ENCODE results near the gene MET. TPM values are rescaled to one million over a fixed set of nuclear protein-coding genes. Genes with fewer than 3 reads are reported as not detected.

MET gene
- total RNA-seq, 2 donors from 2014 or later = 2.5 to 7.3 TPM

DNA sequence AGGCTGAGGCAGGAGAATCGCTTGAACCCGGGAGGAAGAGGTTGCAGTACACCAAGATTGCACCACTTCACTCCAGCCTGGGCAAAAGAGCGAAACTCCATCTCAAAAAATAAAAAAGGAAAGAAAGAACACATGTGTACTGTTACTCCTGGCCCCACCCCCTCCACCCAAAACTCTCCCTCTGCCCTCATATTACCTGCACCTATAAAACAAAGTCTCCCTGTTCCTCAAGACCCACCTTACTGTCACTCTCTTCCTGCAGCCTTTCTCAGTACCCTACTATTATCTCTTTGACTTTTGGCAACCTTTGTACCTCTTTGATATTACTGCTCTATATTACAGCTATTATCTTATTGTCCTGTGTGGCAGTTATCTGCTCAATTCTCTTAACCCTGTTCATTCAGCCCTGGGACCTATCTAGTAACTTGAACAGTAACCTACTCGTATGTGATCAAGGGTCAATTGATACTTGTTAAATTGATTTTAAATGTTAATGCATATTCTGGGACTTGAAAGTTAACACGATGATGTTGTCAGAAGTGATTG lies 121.9 kb downstream of the MET start:
- no peaks in the 10 kb centered on the region for H3K27me3 ChIP-seq (ENCODE audit: control insufficient read depth, insufficient read depth, low read length, poor library complexity, severe bottlenecking)
- no peaks in the 10 kb centered on the region for H3K9me3 ChIP-seq (ENCODE audit: control insufficient read depth, low read length)
- Mint-ChIP-seq H3K9me3 (no peaks in the 10 kb centered on the region), H3K36me3 (ENCODE audit: low read depth) (no peaks in the 10 kb centered on the region), H3K4me1 (no peaks in the 10 kb centered on the region), H3K27ac (no peak overlapping the region), H3K4me3 (no peak overlapping the region), H3K27me3 (ENCODE audit: insufficient read depth) (peaks cover 6% of the 10 kb centered on the region)
- no peaks in the 10 kb centered on the region for H3K4me1 ChIP-seq (ENCODE audit: control insufficient read depth, insufficient read depth, low read length)
- H3K27ac ChIP-seq (ENCODE audit: low read depth, low read length) = no peak overlapping the region
- no peak for TF ChIP-seq CTCF (conservative IDR thresholded peaks at IDR 0.05)
- DNase-seq = no peak
- H3K4me3 ChIP-seq (ENCODE audit: low read length) = no peak overlapping the region
- H3K9ac ChIP-seq (ENCODE audit: extremely low read depth, low read length, poor library complexity, severe bottlenecking) = no peak overlapping the region
- no peaks in the 10 kb centered on the region for H3K36me3 ChIP-seq (ENCODE audit: control insufficient read depth, insufficient read depth, low read length)
- WGBS, 2 experiments (ENCODE audit: insufficient coverage in 1 of 2, insufficient read length in 1 of 2) = 95 to 98% methylated on average over 4 to 5 of the region's 5 CpGs

DNA sequence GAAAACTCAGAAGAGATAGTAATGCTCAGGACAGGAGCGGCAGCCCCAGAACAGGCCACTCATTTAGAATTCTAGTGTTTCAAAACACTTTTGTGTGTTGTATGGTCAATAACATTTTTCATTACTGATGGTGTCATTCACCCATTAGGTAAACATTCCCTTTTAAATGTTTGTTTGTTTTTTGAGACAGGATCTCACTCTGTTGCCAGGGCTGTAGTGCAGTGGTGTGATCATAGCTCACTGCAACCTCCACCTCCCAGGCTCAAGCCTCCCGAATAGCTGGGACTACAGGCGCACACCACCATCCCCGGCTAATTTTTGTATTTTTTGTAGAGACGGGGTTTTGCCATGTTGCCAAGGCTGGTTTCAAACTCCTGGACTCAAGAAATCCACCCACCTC lies 124.5 kb downstream of the MET start:
- Mint-ChIP-seq H3K36me3 (ENCODE audit: low read depth) (no peaks in the 10 kb centered on the region), H3K27ac (no peak overlapping the region), H3K4me3 (no peak overlapping the region), H3K9me3 (no peaks in the 10 kb centered on the region), H3K27me3 (ENCODE audit: insufficient read depth) (no peaks in the 10 kb centered on the region), H3K4me1 (no peaks in the 10 kb centered on the region)
- no peaks in the 10 kb centered on the region for H3K4me1 ChIP-seq (ENCODE audit: control insufficient read depth, insufficient read depth, low read length)
- no peaks in the 10 kb centered on the region for H3K27me3 ChIP-seq (ENCODE audit: control insufficient read depth, insufficient read depth, low read length, poor library complexity, severe bottlenecking)
- 88 to 100% methylated on average over 1 to 5 of the region's 5 CpGs for WGBS, 2 experiments (ENCODE audit: insufficient coverage in 1 of 2, insufficient read length in 1 of 2)
- H3K9me3 ChIP-seq (ENCODE audit: control insufficient read depth, low read length) = no peaks in the 10 kb centered on the region
- H3K9ac ChIP-seq (ENCODE audit: extremely low read depth, low read length, poor library complexity, severe bottlenecking) = no peak overlapping the region
- TF ChIP-seq CTCF (conservative IDR thresholded peaks at IDR 0.05) = no peak
- DNase-seq = no peak
- no peak overlapping the region for H3K27ac ChIP-seq (ENCODE audit: low read depth, low read length)
- H3K36me3 ChIP-seq (ENCODE audit: control insufficient read depth, insufficient read depth, low read length) = no peaks in the 10 kb centered on the region
- no peak overlapping the region for H3K4me3 ChIP-seq (ENCODE audit: low read length)

DNA sequence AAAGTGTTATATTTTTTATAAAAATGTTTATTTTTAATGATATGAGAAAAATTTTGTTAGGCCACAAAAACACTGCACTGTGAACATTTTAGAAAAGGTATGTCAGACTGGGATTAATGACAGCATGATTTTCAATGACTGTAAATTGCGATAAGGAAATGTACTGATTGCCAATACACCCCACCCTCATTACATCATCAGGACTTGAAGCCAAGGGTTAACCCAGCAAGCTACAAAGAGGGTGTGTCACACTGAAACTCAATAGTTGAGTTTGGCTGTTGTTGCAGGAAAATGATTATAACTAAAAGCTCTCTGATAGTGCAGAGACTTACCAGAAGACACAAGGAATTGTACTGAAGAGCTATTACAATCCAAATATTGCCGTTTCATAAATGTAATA lies 125.6 kb downstream of the MET start:
- H3K4me3 Mint-ChIP-seq = no peak overlapping the region

More for the DNA sequence above, 125.6 kb downstream of the MET start:
- Histone ChIP-seq H3K27ac (ENCODE audit: low read depth, low read length) (no peak overlapping the region), H3K9ac (ENCODE audit: extremely low read depth, low read length, poor library complexity, severe bottlenecking) (no peak overlapping the region), H3K27me3 (ENCODE audit: control insufficient read depth, insufficient read depth, low read length, poor library complexity, severe bottlenecking) (no peaks in the 10 kb centered on the region), H3K4me1 (ENCODE audit: control insufficient read depth, insufficient read depth, low read length) (no peaks in the 10 kb centered on the region), H3K4me3 (ENCODE audit: low read length) (no peak overlapping the region), H3K9me3 (ENCODE audit: control insufficient read depth, low read length) (no peaks in the 10 kb centered on the region), H3K36me3 (ENCODE audit: control insufficient read depth, insufficient read depth, low read length) (no peaks in the 10 kb centered on the region)
- Mint-ChIP-seq H3K4me1 (no peaks in the 10 kb centered on the region), H3K27me3 (ENCODE audit: insufficient read depth) (no peaks in the 10 kb centered on the region), H3K27ac (no peak overlapping the region), H3K36me3 (ENCODE audit: low read depth) (no peaks in the 10 kb centered on the region), H3K9me3 (no peaks in the 10 kb centered on the region)
- no peak for TF ChIP-seq CTCF (conservative IDR thresholded peaks at IDR 0.05)
- 86% methylated on average over 1 of the region's 2 CpGs; no CpG with 5 or more reads in 1 of the 2 experiments for WGBS, 2 experiments (ENCODE audit: insufficient coverage in 1 of 2, insufficient read length in 1 of 2)
- no peak for DNase-seq
